ELR (cell line): Measurements from ENCODE around the gene TCF7L2.

Experiments used
- DNase-seq: peaks from one replicate; pipeline ENCODE4 v3.0.0-alpha.2; 2015; ENCODE audit warnings: low read depth

The TCF7L2 gene

DNA sequence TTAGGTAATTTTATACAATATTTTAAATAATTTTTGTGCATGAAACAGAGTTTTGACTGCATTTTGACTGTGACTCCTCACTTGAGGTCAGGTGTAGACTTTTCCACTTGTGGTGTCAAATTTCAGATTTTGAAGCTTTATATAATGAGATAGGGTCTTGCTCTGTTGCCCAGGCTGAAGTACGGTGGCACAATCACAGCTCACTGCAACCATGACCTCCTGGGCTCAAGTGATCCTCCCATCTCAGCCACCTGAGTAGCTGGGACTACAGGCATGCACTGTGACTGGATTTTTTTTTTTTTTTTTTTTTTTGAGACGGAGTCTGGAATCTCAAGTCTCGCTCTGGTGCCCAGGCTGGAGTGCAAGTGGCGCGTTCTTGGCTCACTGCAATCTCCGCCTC lies 74.9 kb downstream of the TCF7L2 start:
- no peak for DNase-seq

DNA sequence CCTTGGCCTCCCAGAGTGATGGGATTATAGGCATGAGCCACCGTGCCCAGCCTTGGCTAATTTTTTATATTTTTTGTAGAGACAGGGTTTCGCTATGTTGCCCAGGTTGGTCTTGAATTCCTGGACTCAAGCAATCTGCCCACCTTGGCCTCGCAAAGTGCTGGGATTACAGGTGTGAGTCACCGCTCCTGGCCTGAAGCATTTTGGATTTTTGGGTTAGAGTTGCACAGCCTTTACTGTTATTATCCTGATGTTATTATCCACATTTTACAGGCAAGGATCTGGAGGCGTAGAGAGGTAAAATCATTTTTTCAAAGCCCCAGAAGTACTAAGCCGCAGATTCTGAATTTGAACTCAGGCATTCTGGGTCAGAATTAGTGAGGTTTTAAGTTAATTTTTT lies 75.4 kb downstream of the TCF7L2 start:
- no peak for DNase-seq

DNA sequence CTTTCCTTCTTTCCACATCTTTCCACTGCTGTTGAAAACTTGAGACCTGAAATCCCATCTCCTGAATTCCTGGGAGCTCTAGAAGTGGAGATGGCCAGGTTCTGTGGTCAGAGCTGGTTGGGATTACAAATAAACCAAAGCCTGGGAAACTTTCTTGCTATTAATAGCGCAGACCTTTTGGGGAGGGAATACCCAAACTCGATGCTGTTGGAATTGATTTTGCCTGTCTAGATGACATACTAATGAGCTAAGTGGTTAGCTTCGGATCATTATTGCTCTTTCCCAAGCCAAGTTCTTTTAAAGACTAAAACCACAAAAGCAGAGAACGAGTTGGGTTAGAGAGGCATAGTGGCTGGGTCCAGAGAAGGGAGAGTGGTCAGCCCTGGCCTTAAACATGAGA lies 76.6 kb downstream of the TCF7L2 start:
- DNase-seq, result no peak

DNA sequence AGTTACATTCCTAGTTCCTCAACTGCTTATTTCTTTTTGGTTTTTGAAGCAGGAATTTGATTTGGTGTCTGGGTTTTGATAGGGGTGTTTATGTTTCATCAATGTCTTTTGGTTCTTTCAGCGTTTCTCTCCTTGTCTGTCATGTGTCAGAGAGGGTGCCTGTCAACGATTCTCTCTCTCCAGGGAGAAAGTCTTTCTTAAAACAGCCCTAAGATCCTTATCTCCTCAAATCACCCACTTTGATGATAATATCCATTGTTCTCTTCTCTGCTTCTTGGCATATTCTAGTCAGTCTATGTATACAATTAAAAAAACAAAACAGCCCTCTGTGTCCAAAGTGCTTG lies 77.2 kb downstream of the TCF7L2 start:
- no peak for DNase-seq

DNA sequence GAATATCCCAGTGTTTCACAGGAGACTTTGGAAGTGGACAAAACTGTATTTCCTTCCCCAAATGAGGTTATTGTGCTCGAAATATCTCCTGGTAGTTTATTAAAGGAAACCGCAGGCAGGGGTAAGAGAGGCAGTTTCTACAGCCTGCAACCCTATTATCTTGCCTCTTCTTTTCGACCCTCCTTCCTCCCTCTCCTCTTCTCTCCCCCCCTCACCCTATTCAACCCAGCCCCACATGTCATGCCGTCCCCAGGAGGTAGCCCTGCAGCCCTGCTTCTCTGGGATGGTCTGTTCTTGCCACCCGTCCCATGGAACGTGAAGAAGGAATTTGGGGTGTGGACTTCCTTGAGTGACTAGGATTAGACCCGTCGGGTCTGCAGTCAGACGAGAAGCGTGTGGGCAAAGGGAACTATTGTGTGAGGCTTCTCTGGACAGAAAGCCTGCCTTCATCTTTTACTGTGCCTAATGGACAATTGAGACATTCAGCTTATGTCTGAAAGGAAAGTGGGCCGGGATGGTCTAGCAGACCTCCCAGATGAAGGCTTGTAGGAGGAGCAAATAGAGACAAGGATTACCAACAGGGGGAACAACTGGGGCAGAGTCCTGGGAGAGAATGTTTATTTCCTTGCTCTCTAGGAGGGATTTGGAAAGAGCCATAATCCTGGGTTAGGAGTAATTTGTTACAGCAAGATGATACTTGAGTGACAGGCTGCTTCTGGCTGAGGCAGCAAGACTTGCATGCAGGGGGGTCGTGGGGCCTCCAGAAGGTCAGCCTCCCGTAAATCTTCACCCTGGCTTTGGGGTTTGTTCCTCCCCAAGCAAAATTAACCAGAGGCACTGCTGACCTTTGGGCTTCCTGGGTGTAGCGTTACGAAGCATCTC lies 77.8 kb downstream of the TCF7L2 start:
- no peak for DNase-seq

DNA sequence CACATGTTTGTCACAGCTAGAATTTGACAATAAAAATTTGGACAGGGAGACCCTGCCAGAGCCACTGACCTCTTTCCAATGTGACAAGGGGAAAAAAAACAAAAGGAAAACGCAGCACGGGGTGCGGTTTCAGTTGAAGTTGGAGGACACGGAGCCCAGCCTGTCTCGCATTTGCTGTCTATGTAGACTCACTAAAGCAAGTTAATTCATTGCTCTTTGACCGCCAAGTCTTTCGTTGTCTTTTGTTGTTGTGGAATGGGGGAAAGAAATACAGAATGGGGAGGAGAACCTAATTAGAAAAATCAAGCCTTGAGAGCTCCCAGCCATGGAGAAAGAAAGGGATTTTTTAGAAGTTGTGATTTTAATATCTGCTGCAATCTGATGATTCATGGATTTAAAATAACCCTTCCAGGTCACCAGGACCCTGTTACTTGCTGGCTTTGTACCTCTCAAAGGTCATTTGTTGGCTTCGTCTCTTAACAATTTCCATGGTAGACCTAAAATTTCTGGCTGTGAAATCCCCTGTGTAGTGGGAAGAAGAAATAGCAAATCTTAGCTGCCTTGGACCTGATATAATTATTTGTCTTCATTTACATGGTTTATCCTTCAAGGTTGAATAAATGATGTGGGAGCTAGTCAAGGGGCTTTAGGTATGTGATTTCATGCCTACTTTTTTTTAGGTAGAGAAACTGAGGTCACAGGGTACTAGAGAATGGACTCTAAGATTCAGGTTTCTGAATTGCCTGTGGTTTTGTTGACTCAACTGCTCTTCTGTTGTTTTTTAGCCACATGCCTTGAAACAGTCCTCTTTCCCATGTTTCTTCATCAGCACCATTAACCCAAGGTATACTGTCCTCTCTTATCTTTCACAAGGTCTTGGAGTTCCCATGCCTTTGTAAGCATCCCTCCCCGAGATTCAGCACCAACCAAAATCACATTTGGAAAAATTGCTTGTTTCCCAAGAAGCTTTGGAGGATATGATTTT lies 78.7 kb downstream of the TCF7L2 start:
- no peak for DNase-seq

DNA sequence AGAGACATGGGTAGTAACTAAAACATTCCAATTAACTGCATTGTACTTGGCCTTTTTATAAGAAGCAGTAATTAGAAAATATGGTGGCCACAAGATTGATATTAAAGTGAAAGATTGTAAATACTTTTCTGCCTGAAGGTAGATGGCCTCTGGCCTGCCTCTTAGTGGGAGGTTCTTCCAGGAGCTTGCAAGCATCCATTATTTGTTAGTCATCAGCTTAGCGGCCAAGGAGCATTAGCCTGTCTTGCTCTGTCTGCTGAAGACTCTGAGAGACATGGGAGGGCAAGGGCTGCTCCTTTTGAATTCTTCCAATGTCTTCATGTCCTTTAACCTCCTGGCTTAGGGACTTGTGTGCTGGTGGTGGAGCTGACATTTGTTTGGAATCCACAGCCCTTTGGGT lies 80.4 kb downstream of the TCF7L2 start:
- peak; percentile 35 for DNase-seq

DNA sequence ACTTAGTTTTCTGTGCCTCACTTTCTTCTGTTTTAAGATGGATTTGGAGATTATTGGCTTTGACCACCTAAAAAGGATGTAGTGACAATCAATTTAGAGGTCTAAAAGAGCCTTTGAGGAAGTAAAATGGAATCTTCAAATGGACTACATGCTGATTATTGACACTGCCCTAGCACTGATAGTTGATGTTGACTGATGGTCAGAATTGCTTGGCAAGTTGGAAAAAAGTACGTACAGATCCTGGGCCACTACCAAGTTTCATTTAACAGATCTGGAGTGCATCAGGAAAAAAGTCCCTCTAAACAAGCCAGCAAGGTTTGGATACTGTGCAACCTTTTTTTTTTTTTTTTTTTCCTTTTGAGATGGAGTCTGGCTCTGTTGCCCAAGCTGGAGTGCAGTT lies 81.1 kb downstream of the TCF7L2 start:
- no peak for DNase-seq

DNA sequence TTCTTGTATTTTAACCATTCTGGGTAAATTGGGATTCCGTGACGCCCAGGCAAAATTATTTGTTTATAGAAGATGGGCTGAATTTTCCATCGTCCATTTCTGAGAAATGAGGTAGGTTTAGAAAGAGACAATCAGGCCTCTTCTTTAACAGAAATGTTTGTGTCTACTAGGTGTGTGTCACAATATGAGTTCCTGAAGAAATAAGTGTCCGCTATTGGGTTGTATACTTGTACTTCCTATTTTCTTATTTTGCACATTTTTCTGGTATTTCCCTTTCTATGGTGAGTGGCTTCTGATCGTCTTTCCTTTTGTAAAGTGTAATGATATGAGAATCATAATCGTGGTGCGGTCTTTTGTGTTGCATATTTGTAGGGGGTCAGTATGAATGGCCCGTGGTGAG lies 83.9 kb downstream of the TCF7L2 start:
- no peak for DNase-seq

DNA sequence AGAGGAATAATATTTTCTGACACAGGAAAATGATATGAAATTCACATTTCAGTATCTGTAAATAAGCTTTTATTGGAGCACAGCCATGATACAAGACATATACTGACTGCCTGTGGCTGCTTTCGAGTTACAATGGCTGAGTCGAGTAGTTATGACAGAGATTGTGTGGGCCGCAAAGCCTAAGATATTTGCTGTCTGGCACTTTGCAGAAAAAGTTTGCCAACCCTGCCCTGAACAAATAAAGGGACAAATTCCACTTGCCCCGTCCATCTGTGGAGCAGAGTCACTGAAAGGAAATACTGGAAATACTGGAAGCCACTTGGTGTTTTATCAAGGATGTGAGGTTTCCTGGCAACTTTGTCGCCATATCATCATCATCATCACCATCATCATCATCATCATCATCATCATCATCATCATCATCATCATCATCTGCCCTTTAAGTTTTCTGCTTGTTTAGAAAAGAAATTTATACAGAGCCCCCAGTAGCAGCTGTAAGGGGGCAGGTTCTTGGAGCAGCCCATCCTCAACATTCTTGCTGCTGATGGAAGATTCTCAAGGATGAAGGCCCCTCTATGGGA lies 85.8 kb downstream of the TCF7L2 start:
- DNase-seq, result no peak

DNA sequence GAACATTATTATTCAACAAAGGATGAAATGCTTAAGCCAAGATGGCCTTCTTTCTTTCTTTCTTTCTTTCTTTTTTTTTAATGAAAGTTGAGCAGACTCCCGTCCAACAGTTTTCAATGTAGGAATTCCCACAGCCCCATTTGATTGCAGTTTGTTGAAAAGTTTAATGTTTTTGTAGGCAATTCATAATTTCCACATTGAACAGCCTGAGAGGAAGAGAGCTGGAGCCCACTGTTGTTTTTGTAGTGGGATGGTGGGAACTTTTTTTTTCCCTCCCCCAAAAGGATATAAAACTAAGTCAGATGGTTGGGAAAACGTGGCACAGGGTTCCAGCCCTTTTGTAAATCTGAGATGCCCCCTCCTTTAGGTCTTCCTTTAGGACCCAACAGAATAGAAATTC lies 86.6 kb downstream of the TCF7L2 start:
- no peak for DNase-seq

DNA sequence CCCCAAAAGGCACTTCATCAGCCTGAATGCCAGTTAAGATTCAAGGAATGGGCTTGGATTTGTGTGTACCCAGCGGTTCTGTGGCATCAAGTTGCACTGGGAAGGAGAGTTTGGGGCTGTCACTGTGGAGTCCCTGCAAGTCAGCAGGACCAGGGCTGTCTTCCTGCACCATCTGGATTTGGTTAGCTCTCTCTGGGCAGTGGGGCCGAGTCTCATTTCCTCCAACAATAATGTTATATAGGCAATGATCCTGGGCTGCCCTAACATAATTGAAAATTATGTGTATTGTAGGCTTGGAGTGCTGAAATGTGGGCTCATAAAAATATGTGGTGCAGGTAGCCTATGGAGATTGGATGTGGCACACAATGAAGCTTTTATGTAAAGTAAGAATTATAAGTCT lies 87.2 kb downstream of the TCF7L2 start:
- DNase-seq, result no peak

DNA sequence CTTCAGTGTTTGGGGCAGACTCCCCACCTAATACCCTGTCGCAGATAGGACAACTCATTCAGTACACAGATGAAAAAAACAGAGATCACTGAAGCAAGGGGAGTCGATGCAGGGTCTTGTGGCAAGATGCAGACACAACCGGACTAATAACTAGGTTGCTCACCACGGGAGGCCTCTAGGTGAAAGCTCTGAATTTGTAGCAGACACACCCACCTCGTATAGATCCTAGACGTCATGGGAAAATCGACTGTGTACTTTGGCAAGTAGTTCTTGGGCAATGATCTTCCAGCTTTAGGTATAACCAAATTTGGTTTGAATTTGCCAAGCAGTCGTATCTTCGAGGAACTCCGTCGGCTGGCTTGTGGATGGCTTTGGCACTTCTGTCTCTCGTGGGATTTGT lies 88.1 kb downstream of the TCF7L2 start:
- no peak for DNase-seq

DNA sequence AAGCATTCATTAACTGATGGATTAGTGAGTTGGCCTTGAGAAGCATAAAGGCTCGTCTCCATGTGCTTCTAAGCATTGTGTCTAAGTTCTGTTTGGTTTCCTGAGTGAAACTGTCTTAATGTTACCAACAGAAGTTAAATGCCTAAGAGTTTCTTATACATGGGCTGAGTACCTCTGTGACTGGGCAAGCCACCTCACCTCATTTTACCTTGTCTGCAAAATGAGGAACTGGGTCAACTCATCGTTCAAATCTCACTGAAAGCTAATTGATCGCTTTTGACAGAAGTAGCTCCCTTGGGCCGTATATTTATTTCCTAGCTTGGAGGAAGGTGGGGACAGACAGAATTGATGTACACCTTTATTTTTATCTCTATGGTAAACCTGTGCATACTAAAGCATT lies 88.9 kb downstream of the TCF7L2 start:
- no peak for DNase-seq

DNA sequence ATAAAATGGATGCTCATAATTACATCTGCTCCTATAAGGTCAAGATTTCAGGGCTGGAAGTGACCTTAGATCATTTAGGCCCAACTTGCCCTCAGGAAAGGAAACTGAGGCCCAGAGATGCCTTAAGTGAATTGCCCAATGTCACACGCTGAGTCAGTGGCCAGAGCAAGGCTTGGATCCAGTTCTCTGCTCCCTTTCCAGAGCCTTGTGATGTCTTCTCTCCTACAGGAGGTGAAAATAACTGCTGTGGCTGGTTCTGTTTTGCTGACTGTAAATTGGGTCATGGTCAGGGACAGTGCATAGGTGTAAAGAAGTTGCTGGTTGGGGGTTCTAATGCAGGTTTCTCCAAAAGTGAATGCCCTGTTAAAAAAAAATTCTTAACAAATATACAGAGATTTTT lies 91.3 kb downstream of the TCF7L2 start:
- DNase-seq, result no peak

DNA sequence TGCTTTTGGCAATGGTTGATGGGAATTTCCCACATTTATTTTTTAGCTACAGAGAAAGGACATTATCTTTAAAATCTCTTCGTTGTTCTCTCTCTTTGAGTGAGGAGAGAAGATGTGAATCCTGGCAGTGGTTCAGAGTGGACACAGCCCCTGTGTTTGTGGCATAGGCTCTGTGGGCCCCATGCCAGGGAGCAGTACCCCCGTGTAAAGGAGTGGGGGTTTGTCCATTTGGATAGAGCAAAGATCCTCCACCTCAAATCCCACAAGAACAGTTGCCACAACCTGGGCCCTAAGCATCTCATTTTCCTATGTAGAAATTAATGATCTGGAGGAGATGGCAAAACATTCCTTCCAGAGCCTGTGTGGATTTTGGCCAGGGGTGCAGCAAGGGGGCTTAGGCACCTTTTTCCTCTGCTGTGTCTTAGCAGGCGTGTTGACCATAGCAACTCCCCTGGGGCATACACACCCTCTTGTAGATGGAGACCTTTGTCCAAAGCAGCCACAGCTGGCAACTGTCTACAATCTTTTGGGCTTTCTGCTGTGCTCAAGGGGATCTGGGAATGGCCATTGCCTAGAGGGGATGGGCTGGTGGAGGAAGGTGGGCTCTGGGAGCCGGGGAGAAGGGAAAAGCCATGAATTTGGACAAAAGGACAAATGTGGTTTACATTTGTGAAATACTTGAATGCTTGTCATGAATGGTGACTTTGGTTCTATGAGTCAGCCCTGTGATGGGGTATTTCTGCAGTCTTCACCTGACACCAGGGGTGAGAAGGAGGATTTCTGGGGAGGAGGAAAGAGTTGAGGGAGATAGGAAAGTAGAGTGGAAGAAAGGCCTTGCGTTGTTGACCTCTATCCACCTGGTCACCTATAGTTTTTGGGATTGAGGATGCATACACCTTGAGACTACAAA lies 92.0 kb downstream of the TCF7L2 start:
- DNase-seq, result peak; percentile 21

DNA sequence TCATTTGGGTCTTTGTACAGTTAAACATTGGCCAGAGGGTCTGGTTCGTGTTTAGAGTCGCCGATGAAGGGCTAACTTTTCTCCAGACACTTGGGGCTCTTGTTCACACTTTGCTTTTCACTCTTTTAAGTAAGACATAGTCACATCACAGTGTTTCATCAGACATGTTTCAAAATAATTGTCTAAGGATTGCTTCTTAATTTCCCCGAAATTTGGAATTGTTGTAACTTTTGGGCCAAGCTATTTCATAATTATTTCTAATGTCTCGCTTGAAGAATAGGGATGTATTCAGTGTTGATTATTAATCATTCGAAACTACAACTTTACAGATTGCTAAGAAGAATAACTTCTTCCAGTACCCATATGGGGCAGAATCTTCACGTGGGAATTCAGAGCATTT lies 92.8 kb downstream of the TCF7L2 start:
- no peak for DNase-seq

DNA sequence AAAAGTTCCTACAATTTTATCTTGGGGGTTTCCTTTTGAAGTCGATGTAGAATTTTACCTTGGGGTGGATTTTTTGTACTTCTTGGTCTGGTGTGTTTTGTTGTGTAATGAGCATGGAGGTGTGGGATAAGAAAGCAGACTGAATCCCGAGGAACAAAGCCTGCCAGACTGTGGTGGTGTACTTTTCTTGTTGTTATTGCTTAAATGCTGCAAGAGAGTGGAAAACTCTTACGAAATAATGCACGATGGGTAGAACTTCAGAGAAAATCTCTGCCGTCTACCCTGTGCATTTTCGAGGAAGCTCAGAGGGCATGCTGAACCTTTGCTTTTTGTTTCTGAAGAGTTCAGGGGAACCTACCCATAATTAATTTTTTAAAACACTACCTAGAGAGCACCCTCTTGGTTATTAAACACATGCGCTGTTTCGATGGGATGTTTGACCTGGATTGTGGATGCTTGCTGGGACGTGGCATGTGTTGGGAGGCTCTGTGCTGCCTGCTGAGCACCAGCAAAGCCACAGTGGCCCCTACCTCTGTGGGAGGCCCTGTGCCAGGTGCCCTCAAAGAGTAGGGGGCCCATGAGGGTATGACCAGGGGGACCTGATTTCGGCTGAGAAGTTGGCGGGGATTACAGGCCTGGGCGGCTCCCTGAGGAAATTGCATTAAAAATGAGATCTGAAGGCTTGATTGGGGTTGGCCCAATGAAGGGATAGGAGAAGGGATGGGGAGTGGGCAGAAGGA lies 94.1 kb downstream of the TCF7L2 start:
- DNase-seq, result no peak

DNA sequence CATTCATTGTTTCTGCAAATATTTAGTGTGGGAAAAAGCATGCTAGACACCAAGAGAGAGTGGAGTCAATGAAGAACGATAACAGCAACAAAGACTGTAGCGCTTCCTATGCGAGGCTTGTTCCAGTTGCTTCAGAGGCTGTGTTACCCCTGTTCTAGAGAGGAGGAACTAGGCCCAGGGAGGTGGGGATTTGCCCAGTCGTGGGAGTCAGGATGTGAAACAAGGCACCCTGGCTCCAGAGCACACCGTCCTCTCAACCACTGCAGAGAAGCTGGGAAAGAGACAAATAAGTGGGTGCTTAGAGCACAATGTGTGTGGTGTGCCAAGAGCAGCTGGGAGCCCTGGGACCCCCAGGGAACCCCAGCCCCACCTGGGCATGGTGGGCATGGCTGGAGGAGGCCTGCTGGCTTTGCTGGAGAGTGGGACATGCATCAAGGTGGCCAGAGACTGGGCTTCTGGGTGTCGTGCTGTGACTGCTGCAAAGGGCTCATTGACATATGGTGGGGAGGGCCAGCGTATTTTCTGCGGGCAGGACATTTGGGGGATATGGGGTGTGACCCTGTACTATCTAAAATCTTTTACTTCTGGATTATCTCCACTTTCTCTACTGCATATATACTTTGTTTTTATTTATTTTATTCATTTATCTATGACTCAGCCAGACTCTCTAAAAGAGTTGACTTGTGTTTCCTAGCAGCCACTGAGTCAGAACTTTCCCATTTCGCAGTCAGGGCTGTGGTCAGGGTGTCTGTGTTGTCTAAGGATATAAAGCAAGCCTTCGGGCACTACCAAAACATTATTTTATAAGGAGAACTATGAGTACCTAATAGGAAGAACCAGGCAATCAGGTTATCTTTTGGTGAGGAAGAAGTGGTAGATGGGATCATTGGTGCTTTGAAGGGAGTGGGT lies 95.4 kb downstream of the TCF7L2 start:
- peak; percentile 91 for DNase-seq

DNA sequence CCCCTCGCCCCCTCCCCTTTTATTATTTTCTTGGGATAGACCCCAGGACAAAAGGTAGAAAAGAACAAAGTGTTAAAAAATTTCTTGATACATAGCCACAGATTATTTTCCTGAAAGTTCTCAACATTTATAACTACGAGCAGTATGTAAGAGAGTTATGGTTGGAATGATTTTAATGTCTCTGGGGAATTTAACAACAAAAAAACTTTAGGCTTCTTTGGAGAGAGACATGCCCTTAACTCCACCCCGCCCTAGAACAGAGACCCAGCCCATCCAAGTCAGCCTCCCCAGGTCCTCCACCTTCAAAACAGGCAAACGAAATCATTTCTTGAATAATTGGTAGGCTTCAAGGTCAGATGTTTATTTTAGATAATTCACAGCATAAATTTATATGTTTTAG lies 97.1 kb downstream of the TCF7L2 start:
- no peak for DNase-seq
